K562 (cell line): ENCODE results near the gene METRN. TPM values are rescaled to one million over a fixed set of nuclear protein-coding genes. Genes with fewer than 3 reads are reported as not detected.
A peak's percentile ranks its signal among the peaks of the same experiment; 100 is the strongest.

Experiments used
- ATAC-seq: fragments of 200-7000 bp; cut with Tn5 transposase; 3 replicates; pipeline ENCODE4 v1.9.1; 2020; ENCODE audit warnings: moderate library complexity
- BruUV-seq: library from RNA; stranded (reverse); fragments of 400-500 nt; replicated peaks from 2 replicates; lab custom pipeline; 2021; lab: Mats Ljungman, UMichigan
- CTCF ChIA-PET: fragments of 300-600 bp; formaldehyde crosslinking; extraction: SDS; loops from one replicate; lab custom pipeline; 2021; ENCODE audit warnings: low intra/inter-chr PET ratio; lab: Yijun Ruan, JAX
- POLR2A ChIA-PET: fragments of 300-600, 350-650 bp; sonication (Branson Sonifier 250); formaldehyde crosslinking; extraction: SDS; loops from one replicate; lab custom pipeline; 2021; ENCODE audit warnings: antibody characterized with exemption, inconsistent platforms; lab: Yijun Ruan, JAX
- DNase-seq, 4 experiments: peaks; one replicate each; pipeline versions ENCODE4 v3.0.0 to v3.0.0-alpha.2; 2011 to 2018; ENCODE audit warnings: low spot score in 3 of 4, mixed read lengths in 3 of 4; ENCODE audit errors: extremely low read depth in 1 of 4
- FAIRE-seq: peaks from 2 replicates; lab custom pipeline; 2011; peaks lifted over from hg19 to GRCh38; lab: Jason Lieb, UNC
- H2AFZ ChIP-seq: 2 replicates; pipeline ENCODE4 v1.6.0; 2011; ENCODE audit warnings: low read depth, low read length, control low read depth, inconsistent platforms
- H3K27ac ChIP-seq: fragments of 200-600 bp; 3 replicates; pipeline ENCODE4 v1.8.0; 2011; ENCODE audit warnings: low read depth, mild to moderate bottlenecking, control low read depth, inconsistent platforms, low read length, moderate library complexity, mixed read lengths; ENCODE audit errors: extremely low read depth
- H3K27me3 ChIP-seq, 2 experiments: fragments of 300-600 bp in 1 of 2; 2 replicates in 1 of 2; 3 replicates in 1 of 2; pipeline versions ENCODE4 v1.6.0 to v1.8.0; 2011; ENCODE audit warnings: inconsistent platforms in 2 of 2, low read length in 2 of 2, mild to moderate bottlenecking in 1 of 2, mixed read lengths in 1 of 2, moderate library complexity in 1 of 2; ENCODE audit not compliant: control insufficient read depth in 2 of 2, insufficient read depth in 2 of 2
- H3K36me3 ChIP-seq: fragments of 300-600 bp; 3 replicates; pipeline ENCODE4 v1.8.0; 2011; ENCODE audit warnings: mild to moderate bottlenecking, low read length, inconsistent platforms; ENCODE audit not compliant: control insufficient read depth, insufficient read depth
- H3K4me1 ChIP-seq, 2 experiments: fragments of 200-600 bp in 1 of 2; replicated peaks in 1 of 2; 2 replicates in 1 of 2; 3 replicates in 1 of 2; pipeline versions ENCODE4 v1.5.1 to v1.8.0; 2011; ENCODE audit warnings: inconsistent platforms in 2 of 2, low read length in 2 of 2, mild to moderate bottlenecking in 1 of 2, mixed read lengths in 1 of 2, moderate library complexity in 1 of 2; ENCODE audit not compliant: control insufficient read depth in 2 of 2, insufficient read depth in 2 of 2
- H3K4me2 ChIP-seq: 2 replicates; pipeline ENCODE4 v1.6.1; 2011; ENCODE audit warnings: low read length, control low read depth, inconsistent platforms, mixed read lengths; ENCODE audit not compliant: insufficient read depth
- H3K4me3 ChIP-seq: fragments of 200-600 bp; sonication (generic), shearing (Covaris generic); 2 replicates; pipeline ENCODE4 v1.5.1; 2016; ENCODE audit warnings: control low read depth, inconsistent platforms
- H3K79me2 ChIP-seq: fragments of 200-600 bp; 3 replicates; pipeline ENCODE4 v1.8.0; 2011; ENCODE audit warnings: low read length, inconsistent platforms; ENCODE audit not compliant: control insufficient read depth, insufficient read depth
- H3K9ac ChIP-seq, 2 experiments: 2 replicates each; pipeline versions ENCODE4 v1.6.0 to v1.6.1; 2011; ENCODE audit warnings: low read depth in 2 of 2, low read length in 2 of 2, control low read depth in 1 of 2, inconsistent platforms in 1 of 2, mild to moderate bottlenecking in 1 of 2, mixed read lengths in 1 of 2; ENCODE audit not compliant: insufficient read depth in 1 of 2
- H3K9me1 ChIP-seq: one replicate; pipeline ENCODE4 v1.6.0; 2011; ENCODE audit warnings: inconsistent platforms, mild to moderate bottlenecking, low read length, moderate library complexity; ENCODE audit not compliant: control insufficient read depth, insufficient read depth
- H3K9me3 ChIP-seq: replicated peaks from 2 replicates; pipeline ENCODE4 v1.5.1; 2011; ENCODE audit warnings: low read depth, low read length, inconsistent platforms; ENCODE audit not compliant: control insufficient read depth, insufficient read depth
- H4K20me1 ChIP-seq: replicated peaks from 2 replicates; pipeline ENCODE4 v1.6.1; 2011; ENCODE audit warnings: low read length, inconsistent platforms, mixed read lengths; ENCODE audit not compliant: control insufficient read depth, insufficient read depth
- CBFB ChIP-seq: sonication (generic); formaldehyde crosslinking; IDR thresholded peaks from 2 replicates; pipeline ENCODE4 v1.4.0; 2020; ENCODE audit warnings: mild to moderate bottlenecking, missing genetic modification reagents
- EGR1 ChIP-seq: fragments of 450-650 bp; conservative IDR thresholded peaks from 2 replicates; pipeline ENCODE4 v1.6.1; 2017; ENCODE audit warnings: mild to moderate bottlenecking
- HDAC8 ChIP-seq: fragments of 450-650 bp; IDR thresholded peaks from 2 replicates; pipeline ENCODE4 v1.6.1; 2016; ENCODE audit warnings: mild to moderate bottlenecking, missing genetic modification characterization, moderate library complexity, missing compliant biosample characterization
- HIVEP1 ChIP-seq: fragments of 250-450 bp; sonication (Bioruptor Pico); IDR thresholded peaks from 2 replicates; pipeline ENCODE4 v1.4.0; 2020; ENCODE audit warnings: mild to moderate bottlenecking
- HOXB6 ChIP-seq: fragments of 250-450 bp; sonication (Bioruptor Pico); IDR thresholded peaks from 2 replicates; pipeline ENCODE4 v1.5.1; 2022; ENCODE audit warnings: mild to moderate bottlenecking, borderline replicate concordance
- KDM5B ChIP-seq: fragments of 200-600 bp; sonication (generic); IDR thresholded peaks from 2 replicates; pipeline ENCODE4 v1.6.1; 2012; ENCODE audit warnings: low read depth, mild to moderate bottlenecking, moderate library complexity, low read length, control low read depth, inconsistent platforms; ENCODE audit not compliant: insufficient replicate concordance
- POLR2G ChIP-seq: fragments of 200-400 bp; formaldehyde crosslinking; IDR thresholded peaks from 2 replicates; pipeline ENCODE4 v1.6.1; 2017; ENCODE audit warnings: low read depth, mild to moderate bottlenecking, antibody characterized with exemption, low read length, moderate library complexity
- PRMT5 ChIP-seq: sonication (generic); formaldehyde crosslinking; IDR thresholded peaks from 2 replicates; pipeline ENCODE4 v1.5.0; 2020; ENCODE audit warnings: missing genetic modification reagents
- RBBP5 ChIP-seq: fragments of 200-600 bp; sonication (generic); IDR thresholded peaks from 2 replicates; pipeline ENCODE4 v1.6.1; 2012; ENCODE audit warnings: borderline replicate concordance, mild to moderate bottlenecking, low read length, control low read depth, inconsistent platforms; ENCODE audit not compliant: insufficient read depth, poor library complexity, severe bottlenecking
- RBM15 ChIP-seq: fragments of 200-400 bp; formaldehyde crosslinking; IDR thresholded peaks from 2 replicates; pipeline ENCODE4 v1.6.1; 2018; ENCODE audit warnings: mild to moderate bottlenecking, low read length, moderate library complexity; ENCODE audit not compliant: insufficient read depth
- SMARCA4 ChIP-seq: fragments of 450-650 bp; IDR thresholded peaks from 2 replicates; pipeline ENCODE4 v1.6.1; 2016
- SUPT5H ChIP-seq: fragments of 450-650 bp; IDR thresholded peaks from 2 replicates; pipeline ENCODE4 v1.6.1; 2016
- TEAD1 ChIP-seq, 2 experiments: fragments of 450-650 bp in 1 of 2; sonication (generic) in 1 of 2; formaldehyde crosslinking; IDR thresholded peaks; 2 replicates each; pipeline versions ENCODE4 v1.4.0 to v1.8.0; 2020 to 2022; ENCODE audit warnings: mild to moderate bottlenecking in 2 of 2, missing genetic modification reagents in 1 of 2
- ZFPM2 ChIP-seq: fragments of 250-450 bp; sonication (Bioruptor Pico); IDR thresholded peaks from 2 replicates; pipeline ENCODE4 v1.5.1; 2022; ENCODE audit warnings: mild to moderate bottlenecking
- ZNF445 ChIP-seq: fragments of 250-450 bp; sonication (Bioruptor Pico); IDR thresholded peaks from 2 replicates; pipeline ENCODE4 v1.4.0; 2020; ENCODE audit warnings: low read depth, mild to moderate bottlenecking, moderate library complexity
- WGBS: fragments of 100-300 bp; shearing (Covaris generic); methylation state at CpG from one replicate; pipeline ENCODE4 v1.1.6; 2016; ENCODE audit warnings: low coverage, mixed read lengths; ENCODE audit not compliant: insufficient coverage; ENCODE audit errors: missing lambda C conversion rate; 5-methylcytosine and 5-hydroxymethylcytosine counted together
- in situ Hi-C: fragments of 300-500 bp; cut with MboI; formaldehyde crosslinking; loops from 4 replicates; pipeline ENCODE4 v1.15.0; 2018; ENCODE audit warnings: inconsistent platforms, mixed read lengths
- intact Hi-C: fragments of 100-400 bp; cut with micrococcal nuclease; formaldehyde crosslinking; loops from 2 replicates; pipeline ENCODE4 v1.14.2; 2022
- polyA plus RNA-seq, 8 experiments: library from polyadenylated mRNA; depleted of rRNA in 4 of 8; stranded (reverse) in 5 of 8; unstranded in 3 of 8; fragments of >200 nt; fragmentation: Nextera tagmentation in 2 of 8; fragmentation: Illumina TruSeq in 1 of 8; extraction: Ambion mirVana in 2 of 8; extraction: Trizol in 1 of 8; gene quantifications; 2 replicates each; pipeline versions ENCODE4 v1.2.1 to v1.2.3, GENCODE V29; 2011 to 2014; ENCODE audit warnings: inconsistent platforms in 1 of 8, missing spikeins in 1 of 8
- total RNA-seq, 7 experiments: library from RNA; depleted of rRNA in 6 of 7; stranded (reverse); fragments of >200 nt in 6 of 7; fragmentation: Illumina TruSeq in 2 of 7; extraction: Trizol in 2 of 7; gene quantifications; 2 replicates each; pipeline versions ENCODE4 v1.2.1 to v1.2.3, GENCODE V29; 2011 to 2021; ENCODE audit warnings: low replicate concordance in 1 of 7
- TF ChIP-seq, protein P1 (sequence below): sonication (generic); formaldehyde crosslinking; IDR thresholded peaks from 2 replicates; pipeline ENCODE4 v1.9.0; 2022; ENCODE audit warnings: mild to moderate bottlenecking, missing genetic modification reagents
- TF ChIP-seq, protein P2 (sequence below): sonication (generic); formaldehyde crosslinking; IDR thresholded peaks from 2 replicates; pipeline ENCODE4 v1.8.1; 2022; ENCODE audit warnings: missing genetic modification reagents
- TF ChIP-seq, protein P3 (sequence below): fragments of 450-650 bp; formaldehyde crosslinking; IDR thresholded peaks from 2 replicates; pipeline ENCODE4 v1.4.0; 2022; ENCODE audit warnings: missing genetic modification characterization

METRN gene
- total and polyA plus RNA-seq, 9 of the 15 experiments (the other 6 are each of a cell fraction or from before 2014, with no cell fraction given), result 0.20 to 89.8 (median 15.4) TPM

DNA sequence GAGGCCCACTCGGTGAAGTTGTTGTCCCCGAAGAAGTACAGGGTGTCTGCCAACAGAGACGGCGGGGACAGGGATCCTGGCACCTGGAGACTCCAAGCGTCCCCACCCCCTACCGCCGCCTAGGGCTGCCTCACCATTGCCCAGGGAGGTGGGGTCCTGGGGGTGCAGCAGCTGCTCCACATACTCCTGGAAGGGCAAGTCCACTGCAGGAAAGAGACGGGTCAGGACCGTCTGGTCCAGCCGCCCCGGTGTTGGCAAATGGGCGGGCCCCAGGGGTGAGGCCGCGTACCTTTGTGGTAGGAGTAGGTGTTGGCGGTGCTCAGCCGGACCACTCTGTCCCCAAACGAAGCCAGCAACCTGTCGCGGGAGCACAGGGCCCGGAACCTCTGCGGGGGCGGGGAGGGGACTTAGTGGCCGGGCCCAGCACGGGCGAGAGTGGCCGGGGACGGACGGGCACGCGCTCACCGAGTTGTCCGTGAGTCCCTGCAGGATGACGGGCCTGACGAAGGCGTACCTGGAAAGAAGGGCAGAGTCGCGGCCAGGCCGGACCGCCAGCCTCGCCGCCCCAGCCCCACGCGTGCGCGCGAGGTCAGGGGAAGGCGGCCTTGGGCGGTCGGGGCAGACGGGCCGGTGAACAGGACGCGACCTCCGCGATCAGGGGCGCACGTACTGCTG, 31.4 kb upstream of the METRN start:
- H3K27ac ChIP-seq, result peak overlapping the region; percentile 88
- peak overlapping the region; percentile 71 to 98 for H3K9ac ChIP-seq
- H3K4me1 ChIP-seq, result peaks cover 32 to 96% of the 10 kb centered on the region in 2 experiments
- DNase-seq (peak in 3 of 4 experiments; percentile 23 to 70 (median 32)), FAIRE-seq (no peak), ATAC-seq (peak; percentile 6)
- H3K79me2 ChIP-seq, result peaks cover 41% of the 10 kb centered on the region
- BruUV-seq, result no TSS peak
- POLR2A ChIA-PET, result interaction anchor here (0.6 to 0.8 kb wide), 5 partner anchors 8 to 441 kb away, joined by 3 to 6 read pairs (median 3); partner anchors contain the start of gene RHBDL1
- H3K4me2 ChIP-seq, result peak overlapping the region; percentile 75
- H3K9me3 ChIP-seq, result no peaks in the 10 kb centered on the region
- H3K4me3 ChIP-seq, result peak overlapping the region; percentile 98
- 3% methylated on average over 49 of the region's 57 CpGs for WGBS
- peaks cover 11% of the 10 kb centered on the region for H3K9me1 ChIP-seq
- intact Hi-C loops, result loop anchor here (5.0 kb wide), 1 partner anchor 286 kb away; the partner anchor contains the start of gene NME4
- H4K20me1 ChIP-seq, result peaks cover 21% of the 10 kb centered on the region
- H3K36me3 ChIP-seq, result peaks cover 61% of the 10 kb centered on the region
- peak overlapping the region; percentile 24; the same call in 1 of the 2 replicates for H2AFZ ChIP-seq
- in situ Hi-C loops, result no loop called here
- CTCF ChIA-PET, result no interaction called here
- no peaks in the 10 kb centered on the region for H3K27me3 ChIP-seq
- peak; percentile 59 for TF ChIP-seq SUPT5H
- TF ChIP-seq KDM5B, result peak; percentile 22
- no peak for TF ChIP-seq SMARCA4
- TF ChIP-seq, protein P1, sequence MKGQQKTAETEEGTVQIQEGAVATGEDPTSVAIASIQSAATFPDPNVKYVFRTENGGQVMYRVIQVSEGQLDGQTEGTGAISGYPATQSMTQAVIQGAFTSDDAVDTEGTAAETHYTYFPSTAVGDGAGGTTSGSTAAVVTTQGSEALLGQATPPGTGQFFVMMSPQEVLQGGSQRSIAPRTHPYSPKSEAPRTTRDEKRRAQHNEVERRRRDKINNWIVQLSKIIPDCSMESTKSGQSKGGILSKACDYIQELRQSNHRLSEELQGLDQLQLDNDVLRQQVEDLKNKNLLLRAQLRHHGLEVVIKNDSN, result peak; percentile 43; the same call in 1 of the 2 replicates
- 0 out of 2 replicates have a peak, but pooled peaks have one; percentile 15 for TF ChIP-seq HDAC8 (tag)
- TF ChIP-seq, protein P2, sequence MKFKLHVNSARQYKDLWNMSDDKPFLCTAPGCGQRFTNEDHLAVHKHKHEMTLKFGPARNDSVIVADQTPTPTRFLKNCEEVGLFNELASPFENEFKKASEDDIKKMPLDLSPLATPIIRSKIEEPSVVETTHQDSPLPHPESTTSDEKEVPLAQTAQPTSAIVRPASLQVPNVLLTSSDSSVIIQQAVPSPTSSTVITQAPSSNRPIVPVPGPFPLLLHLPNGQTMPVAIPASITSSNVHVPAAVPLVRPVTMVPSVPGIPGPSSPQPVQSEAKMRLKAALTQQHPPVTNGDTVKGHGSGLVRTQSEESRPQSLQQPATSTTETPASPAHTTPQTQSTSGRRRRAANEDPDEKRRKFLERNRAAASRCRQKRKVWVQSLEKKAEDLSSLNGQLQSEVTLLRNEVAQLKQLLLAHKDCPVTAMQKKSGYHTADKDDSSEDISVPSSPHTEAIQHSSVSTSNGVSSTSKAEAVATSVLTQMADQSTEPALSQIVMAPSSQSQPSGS, result peak; percentile 49; the same call in 1 of the 2 replicates
- 0 out of 2 replicates have a peak, but pooled peaks have one; percentile 18 for TF ChIP-seq HOXB6
- TF ChIP-seq RBBP5, result peak; percentile 66
- TF ChIP-seq, protein P3, sequence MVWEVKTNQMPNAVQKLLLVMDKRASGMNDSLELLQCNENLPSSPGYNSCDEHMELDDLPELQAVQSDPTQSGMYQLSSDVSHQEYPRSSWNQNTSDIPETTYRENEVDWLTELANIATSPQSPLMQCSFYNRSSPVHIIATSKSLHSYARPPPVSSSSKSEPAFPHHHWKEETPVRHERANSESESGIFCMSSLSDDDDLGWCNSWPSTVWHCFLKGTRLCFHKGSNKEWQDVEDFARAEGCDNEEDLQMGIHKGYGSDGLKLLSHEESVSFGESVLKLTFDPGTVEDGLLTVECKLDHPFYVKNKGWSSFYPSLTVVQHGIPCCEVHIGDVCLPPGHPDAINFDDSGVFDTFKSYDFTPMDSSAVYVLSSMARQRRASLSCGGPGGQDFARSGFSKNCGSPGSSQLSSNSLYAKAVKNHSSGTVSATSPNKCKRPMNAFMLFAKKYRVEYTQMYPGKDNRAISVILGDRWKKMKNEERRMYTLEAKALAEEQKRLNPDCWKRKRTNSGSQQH (CRISPR knock-in tag), result peak; percentile 78; the same call in 1 of the 2 replicates
- TF ChIP-seq CBFB (CRISPR knock-in tag), result 0 out of 2 replicates have a peak, but pooled peaks have one; percentile 43
- TF ChIP-seq ZFPM2 (CRISPR knock-in tag), result peak; percentile 85; the same call in 1 of the 2 replicates
- peak; percentile 89 for TF ChIP-seq EGR1
- peak in 1 of 2 experiments; percentile 17; a peak in 1 of 4 replicates for TF ChIP-seq TEAD1 (CRISPR knock-in tag; IDR thresholded peaks at IDR 0.05)
- TF ChIP-seq POLR2G, result 0 out of 2 replicates have a peak, but pooled peaks have one; percentile 57
- no peak for TF ChIP-seq RBM15
- TF ChIP-seq ZNF445 (CRISPR knock-in tag), result peak; percentile 50; the same call in 1 of the 2 replicates
- 0 out of 2 replicates have a peak, but pooled peaks have one; percentile 18 for TF ChIP-seq PRMT5 (CRISPR knock-in tag)
- TF ChIP-seq HIVEP1 (CRISPR knock-in tag), result peak; percentile 17; the same call in 1 of the 2 replicates
